NCI-H748 (cell line): Measurements from ENCODE around the gene GDF9.

Experiments used
- DNase-seq: peaks from one replicate; lab custom pipeline; 2025; ENCODE audit not compliant: unreplicated experiment; lab: John Stamatoyannopoulos, UW

GDF9 gene, protein sequence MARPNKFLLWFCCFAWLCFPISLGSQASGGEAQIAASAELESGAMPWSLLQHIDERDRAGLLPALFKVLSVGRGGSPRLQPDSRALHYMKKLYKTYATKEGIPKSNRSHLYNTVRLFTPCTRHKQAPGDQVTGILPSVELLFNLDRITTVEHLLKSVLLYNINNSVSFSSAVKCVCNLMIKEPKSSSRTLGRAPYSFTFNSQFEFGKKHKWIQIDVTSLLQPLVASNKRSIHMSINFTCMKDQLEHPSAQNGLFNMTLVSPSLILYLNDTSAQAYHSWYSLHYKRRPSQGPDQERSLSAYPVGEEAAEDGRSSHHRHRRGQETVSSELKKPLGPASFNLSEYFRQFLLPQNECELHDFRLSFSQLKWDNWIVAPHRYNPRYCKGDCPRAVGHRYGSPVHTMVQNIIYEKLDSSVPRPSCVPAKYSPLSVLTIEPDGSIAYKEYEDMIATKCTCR

DNA sequence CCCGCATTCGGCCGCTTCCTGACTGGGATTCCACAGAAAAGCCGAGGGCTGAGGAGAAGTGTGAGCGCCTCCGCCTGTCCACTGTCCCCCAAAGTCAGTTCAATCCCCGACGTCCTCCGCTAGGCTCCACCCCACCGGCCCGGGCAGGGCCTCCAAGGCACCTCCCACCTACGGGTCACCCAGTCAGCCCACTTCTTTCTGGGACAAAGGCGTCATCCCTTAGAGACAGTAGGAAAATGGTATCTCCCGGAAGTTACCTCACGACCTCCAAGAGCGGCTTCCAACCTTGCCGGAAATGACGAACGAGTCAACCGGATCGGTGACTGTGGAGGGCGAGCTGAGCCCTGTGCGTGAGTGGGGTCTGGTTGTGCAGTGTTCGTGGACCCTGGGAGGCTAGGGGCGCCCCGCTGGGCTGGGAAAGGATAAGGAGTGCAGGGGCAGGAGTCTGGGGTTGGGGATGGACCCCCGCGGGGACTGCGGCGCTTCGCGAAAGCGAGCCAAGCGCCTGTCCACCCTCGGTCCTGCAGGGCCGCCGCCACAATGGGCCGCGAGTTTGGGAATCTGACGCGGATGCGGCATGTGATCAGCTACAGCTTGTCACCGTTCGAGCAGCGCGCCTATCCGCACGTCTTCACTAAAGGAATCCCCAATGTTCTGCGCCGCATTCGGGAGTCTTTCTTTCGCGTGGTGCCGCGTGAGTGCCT is at the start of gene GDF9, which contains the start of gene UQCRQ:
GDF9 (minus strand) TSS at position 128 of the 704 bp plus-strand sequence. CDS start 1,936 bp downstream, outside the sequence.
UQCRQ (plus strand) TSS at position 301 of the 704 bp plus-strand sequence; CDS start at position 541, 240 bp downstream.
- DNase-seq = peak; percentile 99

DNA sequence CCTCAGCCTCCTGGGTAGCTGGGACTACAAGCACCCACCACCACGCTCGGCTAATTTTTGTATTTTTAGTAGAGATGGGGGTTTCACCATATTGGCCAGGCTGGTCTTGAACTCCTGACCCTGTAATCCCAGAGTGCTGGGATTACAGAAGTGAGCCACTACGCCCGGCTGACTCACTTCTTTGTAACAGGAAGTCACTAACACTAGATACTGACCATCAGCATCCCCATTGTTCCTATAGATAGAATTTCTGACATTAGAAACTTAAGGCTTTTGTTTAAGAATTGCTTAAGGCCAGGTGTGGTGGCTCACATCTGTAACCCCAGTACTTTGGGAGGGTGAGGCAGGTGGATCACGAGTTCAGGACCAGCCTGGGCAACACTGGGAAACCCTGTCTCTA is 49.4 kb upstream of the GDF9 start:
- no peak for DNase-seq

- no peak for DNase-seq
Observed at GRCh38 chr5:132909702-132910101, 43.4 kb upstream of the GDF9 start.

DNA sequence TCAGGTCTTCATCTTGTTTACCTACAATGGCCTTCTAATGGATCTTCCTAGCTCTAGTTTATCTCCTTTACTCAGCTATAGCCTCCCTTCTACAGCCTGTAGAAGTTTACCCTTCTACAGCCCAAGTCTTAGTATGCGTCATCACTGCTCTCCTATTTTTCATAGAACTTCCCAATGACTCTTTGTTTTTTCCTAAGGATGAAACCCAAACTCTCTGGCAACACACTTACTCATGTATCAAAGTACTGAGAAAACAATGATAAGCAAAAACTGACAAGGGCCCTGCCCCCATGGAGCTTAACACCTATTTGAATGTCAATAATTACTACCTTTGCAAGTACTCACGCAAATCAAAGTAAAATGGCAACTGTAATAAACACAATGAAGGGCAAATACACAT is 40.9 kb upstream of the GDF9 start:
- peak; percentile 44 for DNase-seq

DNA sequence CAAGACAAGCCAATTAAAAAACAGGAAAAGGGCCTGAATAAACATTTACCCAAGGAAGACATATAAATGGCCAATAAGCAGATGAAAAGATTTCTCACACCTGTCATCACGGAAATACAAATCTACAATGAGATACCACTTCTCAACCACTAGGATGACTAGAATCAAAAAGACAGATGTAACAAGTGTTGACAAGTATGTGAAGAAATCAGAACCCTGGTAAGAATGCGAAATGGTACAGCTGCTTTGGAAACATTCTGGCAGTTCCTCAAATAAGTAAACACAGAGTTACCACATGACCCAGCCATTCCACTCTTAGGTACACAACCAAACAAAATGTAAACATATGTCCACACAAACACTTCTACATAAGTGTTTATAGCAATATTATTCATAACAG is 39.7 kb upstream of the GDF9 start:
- DNase-seq = peak; percentile 79

- DNase-seq = no peak
Observed at GRCh38 chr5:132901730-132902129, 35.5 kb upstream of the GDF9 start.

DNA sequence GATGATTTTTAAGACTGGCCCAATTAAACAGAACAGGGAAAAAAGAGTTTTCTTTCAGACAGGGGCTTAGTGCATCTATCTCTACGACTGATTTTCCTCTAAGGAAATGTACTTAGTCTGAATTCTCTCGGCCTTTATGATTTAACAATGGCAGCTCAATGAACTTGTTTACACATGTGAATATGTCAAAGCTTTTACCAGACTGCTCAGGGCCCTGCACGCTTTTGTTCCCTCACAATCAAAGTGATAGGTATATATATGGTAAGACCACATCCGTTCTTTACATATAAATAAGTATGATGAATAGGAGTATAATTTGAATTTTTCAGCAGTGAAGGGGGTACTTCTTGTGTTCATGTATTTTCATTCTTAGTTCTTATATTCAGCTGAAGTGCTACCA is 34.8 kb upstream of the GDF9 start:
- peak; percentile 4 for DNase-seq

GRCh38 chr5:132898094-132898493 is 31.8 kb upstream of the GDF9 start:
- no peak for DNase-seq

DNA sequence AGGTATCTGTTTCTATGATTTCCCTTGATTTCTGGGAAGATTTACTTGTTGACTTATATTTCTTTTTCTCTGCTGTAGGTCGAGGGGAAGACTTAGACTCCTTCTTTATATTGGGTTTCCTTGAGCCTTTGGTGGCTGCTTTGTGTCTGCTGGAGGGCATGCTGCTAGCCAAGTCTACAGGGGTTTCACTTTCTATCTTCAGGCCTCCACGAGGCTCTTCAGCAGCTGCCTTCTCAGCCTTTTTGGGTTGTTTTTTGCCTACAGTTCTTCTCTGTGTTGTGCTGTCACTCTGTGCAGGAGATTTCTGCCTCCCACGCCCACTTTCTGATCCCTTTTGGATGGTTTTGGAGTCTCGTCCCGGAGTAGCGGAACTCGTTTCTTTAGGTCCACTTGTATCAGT is 30.4 kb upstream of the GDF9 start:
- DNase-seq = no peak

DNA sequence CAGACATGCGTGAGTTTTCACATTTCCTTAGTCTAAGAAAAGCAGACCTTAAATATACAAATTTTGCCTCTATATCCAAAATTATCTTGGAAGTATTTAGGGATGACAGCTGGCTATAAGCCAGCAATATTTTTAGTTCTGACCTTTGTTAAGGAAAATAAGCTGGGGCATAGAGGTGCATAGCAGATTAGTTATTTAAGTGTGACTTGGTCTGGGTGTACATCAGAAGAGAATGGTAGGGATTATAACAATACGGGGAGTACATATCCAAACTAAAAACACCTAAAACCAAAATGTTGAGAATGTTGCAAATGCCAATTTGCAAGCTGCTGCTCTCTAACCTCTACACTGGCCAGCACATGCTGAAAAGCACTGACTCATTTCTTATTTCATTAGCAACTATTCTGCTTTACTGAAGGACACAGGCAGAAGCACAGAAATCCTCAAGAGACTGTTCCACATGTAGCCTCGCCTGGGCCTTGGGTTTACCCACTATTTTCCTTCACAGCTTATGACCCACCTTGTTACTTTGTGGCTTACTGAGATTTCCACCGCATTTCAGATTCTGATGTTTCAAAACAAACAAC is 29.5 kb upstream of the GDF9 start:
- DNase-seq = no peak

GRCh38 chr5:132890817-132891216 is 24.5 kb upstream of the GDF9 start:
- no peak for DNase-seq

- DNase-seq = no peak
Observed at GRCh38 chr5:132889501-132889900, 23.2 kb upstream of the GDF9 start.

GRCh38 chr5:132887283-132887682 is 21.0 kb upstream of the GDF9 start:
- no peak for DNase-seq

GRCh38 chr5:132886064-132886823 is 20.0 kb upstream of the GDF9 start:
- DNase-seq = no peak

- no peak for DNase-seq
Observed at GRCh38 chr5:132884548-132884947, 18.3 kb upstream of the GDF9 start.

- peak; percentile 62 for DNase-seq
Observed at GRCh38 chr5:132883261-132883834, 17.1 kb upstream of the GDF9 start.

GRCh38 chr5:132877938-132878337 is 11.7 kb upstream of the GDF9 start:
- DNase-seq = no peak

DNA sequence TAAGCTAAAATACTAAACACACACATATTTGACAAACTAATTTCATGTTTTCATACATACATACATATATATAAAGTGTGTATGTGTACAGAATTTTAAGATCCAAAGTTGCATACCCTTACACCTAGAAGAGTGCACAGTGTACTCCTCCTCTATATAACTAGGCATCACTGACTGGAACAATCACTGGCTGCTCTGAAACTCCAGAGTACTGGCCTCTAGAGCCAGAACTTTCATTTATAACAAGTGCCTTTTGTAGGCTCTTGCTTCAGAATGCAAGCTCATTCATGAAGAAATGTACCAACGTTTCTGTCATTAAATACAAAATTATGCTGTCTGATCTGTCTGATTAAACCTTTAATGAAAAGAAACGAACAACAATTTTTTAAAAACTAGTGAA is 11.2 kb upstream of the GDF9 start:
- DNase-seq = no peak

DNA sequence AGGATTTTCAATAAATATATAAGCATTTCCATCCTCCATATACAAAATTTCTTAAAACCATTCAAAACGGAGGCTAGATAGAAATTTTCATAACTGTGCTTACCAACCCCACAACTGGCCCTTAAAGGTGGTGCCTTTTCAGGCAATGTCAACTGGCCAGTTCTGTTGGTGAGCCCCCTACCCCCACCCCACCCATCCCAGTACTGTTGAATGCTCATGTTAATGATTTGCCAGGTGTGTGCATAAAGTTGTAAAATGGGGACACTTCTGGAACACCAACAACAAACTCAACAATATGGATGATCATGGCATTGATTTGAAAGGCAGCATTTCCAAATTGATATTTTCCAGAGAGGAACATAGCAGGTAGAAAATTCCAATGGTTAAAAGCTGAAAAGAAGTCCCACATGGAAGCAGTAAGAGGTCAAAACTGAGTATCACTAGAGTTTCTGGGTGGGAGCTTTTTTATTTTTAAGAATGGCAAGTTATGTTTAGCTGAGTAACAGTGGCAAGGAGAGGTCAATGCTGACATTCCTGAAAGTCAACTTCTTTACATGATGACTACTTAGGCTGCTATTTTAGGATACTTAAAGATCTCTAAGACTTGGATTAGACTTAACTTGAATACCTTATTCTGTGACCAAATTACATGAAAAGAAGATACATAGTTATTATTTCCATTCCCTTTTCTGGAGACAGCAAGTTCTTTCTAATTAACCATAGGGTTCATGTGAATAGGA is 9.9 kb upstream of the GDF9 start:
- no peak for DNase-seq

GRCh38 chr5:132873930-132874271 is 7.6 kb upstream of the GDF9 start:
- DNase-seq = no peak
